ENCODE measurements around the gene KIF3A.

Gene KIF3A

DNA sequence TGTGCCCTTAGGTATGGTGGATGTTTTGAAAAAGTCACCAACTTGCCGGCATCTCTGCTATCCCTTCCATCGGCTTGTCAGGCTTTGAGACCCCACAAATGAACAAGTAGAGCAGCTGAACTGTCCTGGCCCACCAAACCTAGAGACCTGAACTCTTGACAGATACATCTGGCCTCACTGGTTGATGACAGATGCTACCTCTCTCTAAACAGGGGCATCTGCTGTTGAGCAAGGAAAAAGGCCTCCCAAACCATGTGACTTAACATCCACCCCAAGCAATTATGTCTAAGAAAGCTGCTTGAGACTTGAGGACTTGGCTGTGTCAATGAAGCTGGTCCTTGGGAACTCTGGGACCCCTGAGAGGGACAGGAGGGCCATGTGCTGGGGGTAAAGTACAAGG is 12.2 kb upstream of the KIF3A start:
- DNase-seq (ENCODE audit: low spot score), result no peak
- no peak for TF ChIP-seq CTCF (IDR thresholded peaks at IDR 0.05)
- Histone ChIP-seq H3K4me3 (no peak overlapping the region), H3K27ac (no peak overlapping the region)

DNA sequence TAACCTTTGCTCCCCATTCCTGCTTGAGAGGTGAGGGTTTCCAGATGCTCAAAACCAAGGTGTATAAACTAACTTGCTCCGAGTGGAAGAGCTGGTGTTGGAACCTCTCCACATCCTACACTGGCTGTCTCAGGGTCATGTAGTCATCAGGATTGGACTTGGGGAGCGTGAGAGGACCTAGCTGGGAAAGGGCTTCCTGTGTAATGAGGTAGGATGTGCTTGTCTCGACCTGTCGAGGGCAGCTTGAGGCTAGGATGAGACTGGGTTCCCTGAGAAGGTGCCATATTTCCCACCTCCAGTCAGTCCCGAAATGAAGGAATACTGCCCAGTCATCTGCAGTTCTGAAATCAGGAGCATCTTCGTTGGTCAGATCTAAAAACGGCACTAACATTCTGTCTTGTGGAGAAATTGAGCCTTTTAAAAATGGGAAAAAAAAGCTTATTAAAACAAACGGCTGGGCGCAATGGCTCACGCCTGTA is 11.2 kb upstream of the KIF3A start:
- no peak for DNase-seq (ENCODE audit: low spot score)
- H3K27ac ChIP-seq, result no peak overlapping the region
- no peak for TF ChIP-seq CTCF (IDR thresholded peaks at IDR 0.05)
- no peak overlapping the region for H3K4me3 ChIP-seq

DNA sequence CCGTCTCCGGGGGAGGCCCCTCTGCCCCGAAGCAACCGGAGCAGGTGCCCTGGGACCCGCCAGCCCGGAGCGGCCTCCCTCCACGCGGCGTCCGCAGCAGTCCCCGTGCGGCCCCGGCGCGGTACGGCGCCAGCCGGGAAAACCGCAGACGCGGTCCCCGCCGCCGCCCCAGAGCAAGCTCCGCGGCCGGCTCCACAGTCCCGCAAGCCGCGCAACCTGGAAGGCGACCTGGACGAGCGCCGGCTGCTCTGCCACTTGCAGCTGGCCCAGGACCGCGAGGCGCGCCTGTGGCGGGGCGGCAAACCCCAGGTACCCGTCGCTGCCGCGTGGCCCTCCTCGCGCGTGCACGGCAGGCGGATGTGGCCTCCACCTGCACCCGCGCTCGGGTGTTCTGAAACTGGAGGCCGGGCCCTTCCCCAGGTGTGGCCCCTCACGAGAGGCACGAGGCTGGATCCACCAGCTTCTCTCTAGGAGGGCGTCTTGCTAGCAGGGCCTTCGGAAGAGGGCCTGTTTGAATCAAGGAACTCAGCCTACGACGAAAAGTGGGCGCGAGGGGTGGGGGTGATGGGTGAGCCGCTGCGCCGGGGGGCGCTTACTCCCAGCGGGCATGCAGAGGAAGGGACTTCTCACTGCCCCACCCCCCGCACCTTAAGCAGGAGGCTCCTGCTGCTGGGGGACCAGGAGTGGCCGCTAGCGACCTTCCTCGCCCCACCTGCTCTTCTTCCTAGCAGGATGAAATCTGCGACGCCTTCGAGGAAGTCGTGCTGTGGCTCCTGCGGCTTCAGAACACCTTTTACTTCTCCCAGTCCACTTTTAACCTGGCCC is 10.5 kb upstream of the KIF3A start:
- TF ChIP-seq CTCF (IDR thresholded peaks at IDR 0.05), result no peak
- Histone ChIP-seq H3K27ac (no peak overlapping the region), H3K4me3 (peak overlapping the region; percentile 75)
- no peak for DNase-seq (ENCODE audit: low spot score)

- no peak for TF ChIP-seq CTCF (IDR thresholded peaks at IDR 0.05)
- no peak for DNase-seq (ENCODE audit: low spot score)
- peak within 1 kb of the TSS; percentile 75 for H3K4me3 ChIP-seq
- no peak within 1 kb of the TSS for H3K27ac ChIP-seq
Measured at GRCh38 chr5:132746954-132747615, 9.7 kb upstream of the KIF3A start, which contains the start of gene CCNI2. Gene CCNI2, plus strand, starts transcription at chr5:132747426. Its CDS starts 70 bp downstream, at chr5:132747496.

- no peak for DNase-seq (ENCODE audit: low spot score)
- H3K27ac ChIP-seq, result no peak overlapping the region
- no peak for TF ChIP-seq CTCF (IDR thresholded peaks at IDR 0.05)
- peak overlapping the region; percentile 75 for H3K4me3 ChIP-seq
Measured at GRCh38 chr5:132746592-132746953, 9.2 kb upstream of the KIF3A start.

DNA sequence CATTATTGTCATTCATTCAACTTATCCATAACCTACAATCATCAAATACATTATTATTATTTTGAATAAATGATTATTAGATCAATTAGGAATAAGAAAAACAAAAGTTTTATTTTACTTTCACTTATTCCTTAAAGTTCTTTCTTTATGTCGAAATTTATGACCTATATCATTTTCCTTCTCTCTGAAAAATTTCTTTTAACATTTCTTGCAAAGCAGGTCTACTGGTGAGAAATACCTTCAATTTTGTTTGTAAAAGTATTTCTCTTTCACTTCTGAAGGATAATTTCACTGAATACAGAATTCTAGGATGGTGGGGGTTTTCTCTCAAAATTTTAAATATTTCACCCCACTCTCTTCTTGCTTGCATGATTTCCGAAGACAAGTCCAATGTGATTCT is 7.3 kb upstream of the KIF3A start:
- no peak for DNase-seq (ENCODE audit: low spot score)
- no peak overlapping the region for H3K4me3 ChIP-seq
- no peak overlapping the region for H3K27ac ChIP-seq
- TF ChIP-seq CTCF (IDR thresholded peaks at IDR 0.05), result no peak
